Lung (tissue), 12 donors: ENCODE measurements around the gene SFT2D1. TPM values are rescaled to one million over a fixed set of nuclear protein-coding genes. Genes with fewer than 3 reads are reported as not detected.
A peak's percentile ranks its signal among the peaks of the same experiment; 100 is the strongest.
"Not testable (repeated sequence)": the region's sequence is repeated elsewhere in the genome, so short reads cannot be mapped to it uniquely, and the experiment has no call there.

Experiments used
- ATAC-seq: fragments of 200-7000 bp; cut with Tn5 transposase; one replicate; pipeline ENCODE4 v1.9.1; 2020; ENCODE audit warnings: moderate number of reproducible peaks; ENCODE audit not compliant: insufficient read depth, low FRiP score
- DNase-seq, 3 donors: peaks; one replicate each; pipeline ENCODE4 v3.0.0-alpha.2; 2013 to 2017
- H3K27ac ChIP-seq, 2 donors: one replicate each; pipeline ENCODE4 v1.5.1; 2013; ENCODE audit warnings: mild to moderate bottlenecking in 2 of 2, moderate library complexity in 2 of 2, control low read depth in 1 of 2, inconsistent platforms in 1 of 2, low read depth in 1 of 2, low read length in 1 of 2
- H3K27me3 ChIP-seq, 3 donors: one replicate each; pipeline ENCODE4 v1.5.1; 2013; ENCODE audit warnings: low read length in 2 of 3; ENCODE audit not compliant: control insufficient read depth in 3 of 3, insufficient read depth in 3 of 3
- H3K36me3 ChIP-seq, 4 donors: one replicate each; pipeline ENCODE4 v1.5.1; 2013; ENCODE audit warnings: low read length in 4 of 4, mild to moderate bottlenecking in 1 of 4, moderate library complexity in 1 of 4; ENCODE audit not compliant: control insufficient read depth in 4 of 4, insufficient read depth in 4 of 4
- H3K4me1 ChIP-seq, 5 donors: one replicate each; pipeline ENCODE4 v1.5.1; 2013; ENCODE audit warnings: low read length in 5 of 5, mild to moderate bottlenecking in 2 of 5, moderate library complexity in 1 of 5; ENCODE audit not compliant: control insufficient read depth in 5 of 5, insufficient read depth in 5 of 5
- H3K4me3 ChIP-seq: one replicate; pipeline ENCODE4 v1.5.1; 2013; ENCODE audit warnings: mild to moderate bottlenecking, control low read depth, moderate library complexity
- H3K9ac ChIP-seq, 2 donors: one replicate each; pipeline ENCODE4 v1.5.1; 2013; ENCODE audit warnings: low read length in 2 of 2, control low read depth in 1 of 2; ENCODE audit not compliant: insufficient read depth in 1 of 2
- H3K9me3 ChIP-seq, 4 donors: one replicate each; pipeline ENCODE4 v1.5.1; 2013; ENCODE audit warnings: low read length in 3 of 4, mild to moderate bottlenecking in 1 of 4, moderate library complexity in 1 of 4; ENCODE audit not compliant: control insufficient read depth in 4 of 4, insufficient read depth in 3 of 4
- WGBS, 2 donors: extraction: QIAGEN DNeasy Blood & Tissue Kit; methylation state at CpG; one replicate each; pipeline ENCODE4 v1.1.7; 2013; 5-methylcytosine and 5-hydroxymethylcytosine counted together
- polyA plus RNA-seq, 2 donors: library from polyadenylated mRNA; stranded (reverse); fragments of 200-250 nt; gene quantifications; one replicate each; pipeline ENCODE4 v1.2.1, GENCODE V29; 2013
- total RNA-seq, 2 donors: library from RNA; depleted of rRNA in 1 of 2; stranded (reverse); fragments of >200 nt in 1 of 2; gene quantifications; one replicate each; pipeline ENCODE4 v1.2.1, GENCODE V29; 2014 to 2021
- TF ChIP-seq, protein P1 (sequence below): IDR thresholded peaks from 2 replicates; pipeline ENCODE4 v1.5.1; 2012; ENCODE audit warnings: mild to moderate bottlenecking; ENCODE audit errors: control extremely low read depth, extremely low read depth
- donor health status: control.
- donor health status: control.
- donor health status: Bipolar disorder and iron deficiency.
- donor health status: healthy.
- donor health status: DM: yes; HTN: yes; CAD: no.

The SFT2D1 gene
- total and polyA plus RNA-seq, 4 donors, result 40.8 to 81.2 (median 58.8) TPM

- Histone ChIP-seq H3K27ac (peak overlapping the region in 1 of 2 donors; percentile 22), H3K4me1 (peaks cover 0 to 10% (median 0%) of the 10 kb centered on the region in 5 donors), H3K9ac (no peak overlapping the region), H3K4me3 (no peak overlapping the region), H3K9me3 (no peaks in the 10 kb centered on the region), H3K36me3 (peaks cover 2 to 21% (median 9%) of the 10 kb centered on the region in 4 donors), H3K27me3 (no peaks in the 10 kb centered on the region)
- TF ChIP-seq, protein P1, sequence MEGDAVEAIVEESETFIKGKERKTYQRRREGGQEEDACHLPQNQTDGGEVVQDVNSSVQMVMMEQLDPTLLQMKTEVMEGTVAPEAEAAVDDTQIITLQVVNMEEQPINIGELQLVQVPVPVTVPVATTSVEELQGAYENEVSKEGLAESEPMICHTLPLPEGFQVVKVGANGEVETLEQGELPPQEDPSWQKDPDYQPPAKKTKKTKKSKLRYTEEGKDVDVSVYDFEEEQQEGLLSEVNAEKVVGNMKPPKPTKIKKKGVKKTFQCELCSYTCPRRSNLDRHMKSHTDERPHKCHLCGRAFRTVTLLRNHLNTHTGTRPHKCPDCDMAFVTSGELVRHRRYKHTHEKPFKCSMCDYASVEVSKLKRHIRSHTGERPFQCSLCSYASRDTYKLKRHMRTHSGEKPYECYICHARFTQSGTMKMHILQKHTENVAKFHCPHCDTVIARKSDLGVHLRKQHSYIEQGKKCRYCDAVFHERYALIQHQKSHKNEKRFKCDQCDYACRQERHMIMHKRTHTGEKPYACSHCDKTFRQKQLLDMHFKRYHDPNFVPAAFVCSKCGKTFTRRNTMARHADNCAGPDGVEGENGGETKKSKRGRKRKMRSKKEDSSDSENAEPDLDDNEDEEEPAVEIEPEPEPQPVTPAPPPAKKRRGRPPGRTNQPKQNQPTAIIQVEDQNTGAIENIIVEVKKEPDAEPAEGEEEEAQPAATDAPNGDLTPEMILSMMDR, result no peak
- 89 to 95% methylated on average over 6 of the region's 6 CpGs for WGBS, 2 donors
- no peak for ATAC-seq
- DNase-seq, result no peak
Observed at GRCh38 chr6:166365806-166366205, 23.5 kb upstream of the SFT2D1 start.

GRCh38 chr6:166365221-166365620 is 22.9 kb upstream of the SFT2D1 start:
- Histone ChIP-seq H3K9ac (no peak overlapping the region), H3K27ac (peak overlapping the region in 1 of 2 donors; percentile 22), H3K4me3 (no peak overlapping the region), H3K9me3 (no peaks in the 10 kb centered on the region), H3K36me3 (peaks cover 2 to 21% (median 9%) of the 10 kb centered on the region in 4 donors), H3K27me3 (no peaks in the 10 kb centered on the region), H3K4me1 (peaks cover 0 to 14% (median 0%) of the 10 kb centered on the region in 5 donors)
- no peak for DNase-seq
- no peak for ATAC-seq
- TF ChIP-seq, protein P1, result no peak
- 66 to 86% methylated on average over 2 of the region's 2 CpGs for WGBS, 2 donors

- TF ChIP-seq, protein P1, result no peak
Observed at GRCh38 chr6:166364456-166364855, 22.1 kb upstream of the SFT2D1 start.

DNA sequence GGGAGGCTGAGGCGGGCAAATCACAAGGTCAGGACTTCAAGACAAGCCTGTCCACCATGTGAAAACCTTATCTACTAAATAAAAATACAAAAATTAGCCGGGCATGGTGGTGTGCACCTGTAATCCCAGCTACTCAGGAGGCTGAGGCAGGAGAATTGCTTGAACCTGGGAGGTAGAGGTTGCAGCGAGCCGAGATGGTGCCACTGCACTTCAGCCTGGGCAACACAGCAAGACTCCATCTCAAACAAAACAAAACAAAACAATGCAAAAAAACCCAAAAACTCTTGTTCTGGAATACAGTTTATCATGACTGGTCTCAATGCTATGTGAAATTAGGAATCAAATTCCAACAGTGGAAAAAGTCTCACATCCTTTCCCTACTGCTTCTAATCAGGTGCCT is 20.1 kb upstream of the SFT2D1 start:
- not testable (repeated sequence) for H3K27me3 ChIP-seq, H3K4me3 ChIP-seq, DNase-seq, ATAC-seq, H3K27ac ChIP-seq, H3K9me3 ChIP-seq, H3K9ac ChIP-seq
- peaks cover 2 to 17% (median 5%) of the 10 kb centered on the region in 4 donors for H3K36me3 ChIP-seq
- peaks cover 0 to 12% (median 0%) of the 10 kb centered on the region in 5 donors for H3K4me1 ChIP-seq
- 96 to 98% methylated on average over 4 of the region's 4 CpGs for WGBS, 2 donors

More at GRCh38 chr6:166364456-166364855, 22.1 kb upstream of the SFT2D1 start:
- Histone ChIP-seq H3K9me3 (no peaks in the 10 kb centered on the region), H3K27ac (peak overlapping the region in 1 of 2 donors; percentile 11), H3K36me3 (peaks cover 2 to 19% (median 9%) of the 10 kb centered on the region in 4 donors), H3K9ac (no peak overlapping the region), H3K4me1 (peaks cover 0 to 12% (median 0%) of the 10 kb centered on the region in 5 donors), H3K27me3 (no peaks in the 10 kb centered on the region), H3K4me3 (no peak overlapping the region)
- DNase-seq (no peak), ATAC-seq (no peak)
- WGBS, 2 donors, result 81 to 91% methylated on average over 7 of the region's 7 CpGs
